HepG2 (cell line): ENCODE measurements around the gene AMER3. TPM values are rescaled to one million over a fixed set of nuclear protein-coding genes. Genes with fewer than 3 reads are reported as not detected.

Source experiments
- ATAC-seq: fragments of 200-7000 bp; cut with Tn5 transposase; 3 replicates; pipeline ENCODE4 v1.9.1; 2020; ENCODE audit warnings: mild to moderate bottlenecking, moderate library complexity
- BruUV-seq: library from RNA; stranded (reverse); fragments of 400-500 nt; replicated peaks from 2 replicates; lab custom pipeline; 2021; lab: Mats Ljungman, UMichigan
- CTCF ChIA-PET: fragments of 300-600 bp; formaldehyde crosslinking; extraction: SDS; loops from one replicate; lab custom pipeline; 2021; ENCODE audit warnings: low total read pairs, inconsistent platforms, low intra/inter-chr PET ratio; lab: Yijun Ruan, JAX
- POLR2A ChIA-PET: fragments of 350-600 bp; sonication (Branson Sonifier 250); formaldehyde crosslinking; loops from one replicate; lab custom pipeline; 2020; ENCODE audit warnings: antibody characterized with exemption, inconsistent platforms; lab: Yijun Ruan, JAX
- DNase-seq: peaks from one replicate; pipeline ENCODE4 v3.0.0-alpha.2; 2015; ENCODE audit warnings: low spot score
- FAIRE-seq: peaks from 3 replicates; lab custom pipeline; 2011; peaks lifted over from hg19 to GRCh38; lab: Jason Lieb, UNC
- H2AFZ ChIP-seq: one replicate; pipeline ENCODE4 v1.6.1; 2011; ENCODE audit warnings: low read length, inconsistent platforms
- H3K27ac ChIP-seq: fragments of 300-600 bp; 3 replicates; pipeline ENCODE4 v1.8.0; 2011; ENCODE audit warnings: mixed run types, mild to moderate bottlenecking, mixed read lengths, low read length, inconsistent platforms; ENCODE audit not compliant: insufficient read depth; ENCODE audit errors: extremely low read length
- H3K27me3 ChIP-seq, 2 experiments: fragments of 200-600 bp in 1 of 2; 2 replicates in 1 of 2; 3 replicates in 1 of 2; pipeline versions ENCODE4 v1.6.0 to v1.8.0; 2011; ENCODE audit warnings: low read length in 2 of 2, mild to moderate bottlenecking in 2 of 2, moderate library complexity in 2 of 2, inconsistent platforms in 1 of 2; ENCODE audit not compliant: insufficient read depth in 2 of 2, control insufficient read depth in 1 of 2
- H3K36me3 ChIP-seq, 2 experiments: fragments of 200-600 bp in 1 of 2; replicated peaks in 1 of 2; 2 replicates in 1 of 2; 3 replicates in 1 of 2; pipeline versions ENCODE4 v1.5.1 to v1.8.0; 2011; ENCODE audit warnings: low read length in 2 of 2, inconsistent platforms in 1 of 2; ENCODE audit not compliant: insufficient read depth in 2 of 2, control insufficient read depth in 1 of 2
- H3K4me1 ChIP-seq: 2 replicates; pipeline ENCODE4 v1.5.1; 2012; ENCODE audit warnings: low read length, inconsistent platforms; ENCODE audit not compliant: insufficient read depth
- H3K4me2 ChIP-seq: 2 replicates; pipeline ENCODE4 v1.6.0; 2011; ENCODE audit warnings: low read depth, low read length, inconsistent platforms
- H3K4me3 ChIP-seq, 3 experiments: fragments of 200-600 bp in 1 of 3; sonication (generic), shearing (Covaris generic) in 1 of 3; replicated peaks in 1 of 3; 2 replicates each; pipeline ENCODE4 v1.5.1; 2011 to 2016; ENCODE audit warnings: low read length in 3 of 3, inconsistent platforms in 2 of 3, low read depth in 2 of 3, mild to moderate bottlenecking in 2 of 3, control low read depth in 1 of 3, mixed read lengths in 1 of 3; ENCODE audit not compliant: insufficient read depth in 1 of 3
- H3K79me2 ChIP-seq: one replicate; pipeline ENCODE4 v1.6.1; 2011; ENCODE audit warnings: low read length, inconsistent platforms; ENCODE audit not compliant: insufficient read depth
- H3K9ac ChIP-seq: 2 replicates; pipeline ENCODE4 v1.6.0; 2011; ENCODE audit warnings: mild to moderate bottlenecking, low read depth, low read length, inconsistent platforms; ENCODE audit not compliant: insufficient read depth
- H3K9me3 ChIP-seq: 2 replicates; pipeline ENCODE4 v1.5.1; 2012; ENCODE audit warnings: mild to moderate bottlenecking, low read length
- H4K20me1 ChIP-seq: 2 replicates; pipeline ENCODE4 v1.6.0; 2011; ENCODE audit warnings: inconsistent platforms, mild to moderate bottlenecking, low read length, moderate library complexity; ENCODE audit not compliant: insufficient read depth
- ATF1 ChIP-seq: IDR thresholded peaks from 2 replicates; pipeline ENCODE4 v1.6.1; 2016; ENCODE audit warnings: mild to moderate bottlenecking, control low read depth
- HNRNPLL ChIP-seq: fragments of 200-400 bp; formaldehyde crosslinking; IDR thresholded peaks from 2 replicates; pipeline ENCODE4 v1.6.1; 2017; ENCODE audit warnings: mild to moderate bottlenecking, low read depth, low read length; ENCODE audit not compliant: poor library complexity, severe bottlenecking
- MAX ChIP-seq: IDR thresholded peaks from 2 replicates; pipeline ENCODE4 v1.6.1; 2012; ENCODE audit warnings: inconsistent platforms
- MBD4 ChIP-seq: IDR thresholded peaks from 2 replicates; pipeline ENCODE4 v1.6.1; 2012; ENCODE audit warnings: low read length, inconsistent platforms, borderline replicate concordance
- RERE ChIP-seq: IDR thresholded peaks from 2 replicates; pipeline ENCODE4 v1.6.1; 2016; ENCODE audit warnings: low read depth, missing genetic modification reagents, missing compliant biosample characterization
- TAF15 ChIP-seq: fragments of 200-400 bp; formaldehyde crosslinking; IDR thresholded peaks from one replicate; pipeline ENCODE4 v1.6.1; 2018; ENCODE audit warnings: mild to moderate bottlenecking, low read depth, low read length; ENCODE audit not compliant: poor library complexity, severe bottlenecking
- TBL1XR1 ChIP-seq: fragments of 150-350 bp; IDR thresholded peaks from 2 replicates; pipeline ENCODE4 v1.6.1; 2014; ENCODE audit warnings: borderline replicate concordance, low read length; ENCODE audit not compliant: partially characterized antibody
- THAP7 ChIP-seq: sonication (generic); formaldehyde crosslinking; IDR thresholded peaks from 2 replicates; pipeline ENCODE4 v1.8.1; 2023; ENCODE audit warnings: mild to moderate bottlenecking, missing genetic modification reagents
- YY1 ChIP-seq: IDR thresholded peaks from 2 replicates; pipeline ENCODE4 v1.6.1; 2011; ENCODE audit warnings: low read length, low read depth, moderate library complexity, mild to moderate bottlenecking; ENCODE audit not compliant: insufficient read depth, insufficient replicate concordance
- ZNF33A ChIP-seq: sonication (generic); formaldehyde crosslinking; IDR thresholded peaks from 2 replicates; pipeline ENCODE4 v1.5.1; 2020; ENCODE audit warnings: missing genetic modification reagents, mild to moderate bottlenecking, moderate library complexity, borderline replicate concordance
- ZNF558 ChIP-seq: sonication (generic); formaldehyde crosslinking; IDR thresholded peaks from 2 replicates; pipeline ENCODE4 v1.9.0; 2022; ENCODE audit warnings: mild to moderate bottlenecking, missing genetic modification reagents, borderline replicate concordance
- WGBS: methylation state at CpG from one replicate; pipeline ENCODE4 v1.1.6; 2017; ENCODE audit warnings: low lambda C conversion rate; 5-methylcytosine and 5-hydroxymethylcytosine counted together
- in situ Hi-C: cut with HindIII; loops from 2 replicates; pipeline ENCODE4 v1.10.0; 2017; ENCODE audit warnings: low pct_unique_long_range_greater_than_20kb; ENCODE audit not compliant: extremely low pct_ligation_motif_present
- intact Hi-C: fragments of 100-400 bp; cut with micrococcal nuclease; formaldehyde crosslinking; loops from one replicate; pipeline ENCODE4 v1.10.0; 2022; ENCODE audit not compliant: unreplicated experiment
- polyA plus RNA-seq, 8 experiments: library from polyadenylated mRNA; depleted of rRNA in 3 of 8; stranded (reverse) in 7 of 8; unstranded in 1 of 8; fragments of >200 nt; fragmentation: Illumina TruSeq in 4 of 8; extraction: Trizol in 4 of 8; gene quantifications; 2 replicates each; pipeline versions ENCODE4 v1.2.1 to v1.2.3, GENCODE V29; 2011 to 2016; ENCODE audit warnings: low read depth in 4 of 8, missing spikeins in 1 of 8, mixed read lengths in 1 of 8; ENCODE audit not compliant: insufficient read depth in 1 of 8
- total RNA-seq, 5 experiments: library from RNA; depleted of rRNA; stranded (reverse); fragments of >200 nt; fragmentation: Illumina TruSeq; extraction: Trizol; gene quantifications; 2 replicates each; pipeline ENCODE4 v1.2.3, GENCODE V29; 2016; ENCODE audit warnings: low read depth in 1 of 5

AMER3 gene
- total and polyA plus RNA-seq, 2 of the 13 experiments (the other 11 are each of a cell fraction or from before 2014, with no cell fraction given), result not detected

- no peak for TF ChIP-seq MAX
Observed at GRCh38 chr2:130768191-130768855, 13.0 kb downstream of the AMER3 start (continued).

- no peak for ATAC-seq
- H3K9ac ChIP-seq, result no peak overlapping the region
- no peak overlapping the region for H3K4me2 ChIP-seq
- peaks cover 1 to 2% of the 10 kb centered on the region in 2 experiments; a peak in 1 of 5 replicates for H3K27me3 ChIP-seq
- no peaks in the 10 kb centered on the region for H4K20me1 ChIP-seq
- no TSS peak for BruUV-seq
- 32% methylated on average over 7 of the region's 7 CpGs for WGBS
- no peak for DNase-seq
- H3K27ac ChIP-seq, result no peak overlapping the region
- H3K79me2 ChIP-seq, result no peaks in the 10 kb centered on the region
- CTCF ChIA-PET, result no interaction called here
- H3K36me3 ChIP-seq, result no peaks in the 10 kb centered on the region
- H2AFZ ChIP-seq, result no peak overlapping the region
- H3K9me3 ChIP-seq, result no peaks in the 10 kb centered on the region
- intact Hi-C loops (no loop called here), in situ Hi-C loops (no loop called here)
- FAIRE-seq, result no peak
- H3K4me1 ChIP-seq, result no peaks in the 10 kb centered on the region
- H3K4me3 ChIP-seq, result no peak overlapping the region
- POLR2A ChIA-PET, result no interaction called here
- TF ChIP-seq RERE, result no peak
- no peak for TF ChIP-seq ZNF33A
- TF ChIP-seq YY1, result no peak
- no peak for TF ChIP-seq HNRNPLL
- no peak for TF ChIP-seq TBL1XR1
- no peak for TF ChIP-seq THAP7 (CRISPR knock-in tag)
- no peak for TF ChIP-seq MBD4
- TF ChIP-seq ATF1 (CRISPR knock-in tag), result no peak
- no peak for TF ChIP-seq TAF15
- no peak for TF ChIP-seq ZNF558
Observed at GRCh38 chr2:130769343-130769907, 14.1 kb downstream of the AMER3 start.
